Testis (tissue), 2 donors: ENCODE data around the gene TRIM38.

Experiments
- POLR2A ChIP-seq: fragments of 450-650 bp; IDR thresholded peaks from one replicate; pipeline ENCODE4 v1.6.1; 2017; ENCODE audit warnings: antibody characterized with exemption, mild to moderate bottlenecking, moderate library complexity
- TF ChIP-seq, protein P1 (sequence below), 3 experiments: fragments of 450-650 bp in 2 of 3; fragments of 200-600 bp in 1 of 3; sonication (generic) in 1 of 3; IDR thresholded peaks; one replicate each; pipeline ENCODE4 v1.5.1; 2016 to 2019; ENCODE audit warnings: antibody characterized with exemption in 3 of 3, mild to moderate bottlenecking in 2 of 3, moderate library complexity in 1 of 3

DNA sequence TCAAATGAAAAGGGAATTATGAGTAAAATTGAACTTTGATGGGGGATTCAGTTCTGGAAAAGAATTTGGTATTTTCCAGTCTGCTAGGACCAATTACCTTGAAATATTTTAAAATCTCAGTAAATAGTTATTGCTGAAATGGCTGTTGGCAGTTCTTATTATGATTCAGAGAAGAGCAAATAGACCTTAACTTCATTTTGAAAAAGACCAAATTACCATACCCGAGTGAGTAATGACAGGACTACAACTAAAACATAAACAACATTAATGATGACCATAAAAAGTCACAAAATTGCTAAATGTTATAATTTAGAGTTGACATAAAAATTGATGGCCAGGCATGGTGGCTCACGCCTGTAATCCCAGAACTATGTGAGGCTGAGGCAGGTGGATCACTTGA is 21.7 kb downstream of the TRIM38 start:
- TF ChIP-seq POLR2A = no peak
- TF ChIP-seq, protein P1, sequence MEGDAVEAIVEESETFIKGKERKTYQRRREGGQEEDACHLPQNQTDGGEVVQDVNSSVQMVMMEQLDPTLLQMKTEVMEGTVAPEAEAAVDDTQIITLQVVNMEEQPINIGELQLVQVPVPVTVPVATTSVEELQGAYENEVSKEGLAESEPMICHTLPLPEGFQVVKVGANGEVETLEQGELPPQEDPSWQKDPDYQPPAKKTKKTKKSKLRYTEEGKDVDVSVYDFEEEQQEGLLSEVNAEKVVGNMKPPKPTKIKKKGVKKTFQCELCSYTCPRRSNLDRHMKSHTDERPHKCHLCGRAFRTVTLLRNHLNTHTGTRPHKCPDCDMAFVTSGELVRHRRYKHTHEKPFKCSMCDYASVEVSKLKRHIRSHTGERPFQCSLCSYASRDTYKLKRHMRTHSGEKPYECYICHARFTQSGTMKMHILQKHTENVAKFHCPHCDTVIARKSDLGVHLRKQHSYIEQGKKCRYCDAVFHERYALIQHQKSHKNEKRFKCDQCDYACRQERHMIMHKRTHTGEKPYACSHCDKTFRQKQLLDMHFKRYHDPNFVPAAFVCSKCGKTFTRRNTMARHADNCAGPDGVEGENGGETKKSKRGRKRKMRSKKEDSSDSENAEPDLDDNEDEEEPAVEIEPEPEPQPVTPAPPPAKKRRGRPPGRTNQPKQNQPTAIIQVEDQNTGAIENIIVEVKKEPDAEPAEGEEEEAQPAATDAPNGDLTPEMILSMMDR (IDR thresholded peaks at IDR 0.05) = no peak
